GM21528 (cell line): Measurements from ENCODE around the gene VPS37D.
"Not testable (repeated sequence)": the region's sequence is repeated elsewhere in the genome, so short reads cannot be mapped to it uniquely, and the experiment has no call there.

Source experiments
- ATAC-seq: cut with Tn5 transposase; IDR thresholded peaks from one replicate; pipeline ENCODE4 v1.9.1; 2021; ENCODE audit warnings: mild to moderate bottlenecking, moderate library complexity; ENCODE audit not compliant: unreplicated experiment, low FRiP score

VPS37D gene

GRCh38 chr7:73703757-73704639 is 36.4 kb downstream of the VPS37D start:
- ATAC-seq, result no peak

- no peak for ATAC-seq
Observed at GRCh38 chr7:73704640-73705550, 37.3 kb downstream of the VPS37D start.

- ATAC-seq, result no peak
Observed at GRCh38 chr7:73705551-73705920, 37.9 kb downstream of the VPS37D start.

GRCh38 chr7:73706126-73707044 is 38.8 kb downstream of the VPS37D start:
- no peak for ATAC-seq

- ATAC-seq, result no peak
Observed at GRCh38 chr7:73707045-73707631, 39.5 kb downstream of the VPS37D start.

GRCh38 chr7:73708961-73709549 is 41.4 kb downstream of the VPS37D start:
- ATAC-seq, result no peak

GRCh38 chr7:73712773-73713172 is 45.1 kb downstream of the VPS37D start:
- ATAC-seq, result no peak

- ATAC-seq, result not testable (repeated sequence)
Observed at GRCh38 chr7:73713319-73713718, 45.7 kb downstream of the VPS37D start.

- no peak for ATAC-seq
Observed at GRCh38 chr7:73715648-73716317, 48.2 kb downstream of the VPS37D start.

GRCh38 chr7:73716318-73716890 is 48.8 kb downstream of the VPS37D start:
- no peak for ATAC-seq

GRCh38 chr7:73717025-73717807 is 49.6 kb downstream of the VPS37D start:
- no peak for ATAC-seq

- ATAC-seq, result no peak
Observed at GRCh38 chr7:73717991-73718405, 50.4 kb downstream of the VPS37D start.

- ATAC-seq, result no peak
Observed at GRCh38 chr7:73718438-73718881, 50.8 kb downstream of the VPS37D start.

- peak; percentile 52 for ATAC-seq
Observed at GRCh38 chr7:73718905-73719805, 51.5 kb downstream of the VPS37D start, which contains the start of gene STX1A. STX1A (minus strand) TSS chr7:73719669; CDS start chr7:73719631, 38 bp downstream.

GRCh38 chr7:73719806-73720169 is 52.2 kb downstream of the VPS37D start:
- ATAC-seq, result no peak

- not testable (repeated sequence) for ATAC-seq
Observed at GRCh38 chr7:73720443-73720842, 52.8 kb downstream of the VPS37D start.

GRCh38 chr7:73721377-73721817 is 53.8 kb downstream of the VPS37D start:
- no peak for ATAC-seq
